SKM-1 treated with dmso at 0.1 percent for 144 hours (cell line): ENCODE measurements around the gene PRDM12.
"Not testable (repeated sequence)": the region's sequence is repeated elsewhere in the genome, so short reads cannot be mapped to it uniquely, and the experiment has no call there.

Source experiments
- DNase-seq: peaks from one replicate; lab custom pipeline; 2025; ENCODE audit not compliant: unreplicated experiment; lab: John Stamatoyannopoulos, UW

PRDM12 gene

DNA sequence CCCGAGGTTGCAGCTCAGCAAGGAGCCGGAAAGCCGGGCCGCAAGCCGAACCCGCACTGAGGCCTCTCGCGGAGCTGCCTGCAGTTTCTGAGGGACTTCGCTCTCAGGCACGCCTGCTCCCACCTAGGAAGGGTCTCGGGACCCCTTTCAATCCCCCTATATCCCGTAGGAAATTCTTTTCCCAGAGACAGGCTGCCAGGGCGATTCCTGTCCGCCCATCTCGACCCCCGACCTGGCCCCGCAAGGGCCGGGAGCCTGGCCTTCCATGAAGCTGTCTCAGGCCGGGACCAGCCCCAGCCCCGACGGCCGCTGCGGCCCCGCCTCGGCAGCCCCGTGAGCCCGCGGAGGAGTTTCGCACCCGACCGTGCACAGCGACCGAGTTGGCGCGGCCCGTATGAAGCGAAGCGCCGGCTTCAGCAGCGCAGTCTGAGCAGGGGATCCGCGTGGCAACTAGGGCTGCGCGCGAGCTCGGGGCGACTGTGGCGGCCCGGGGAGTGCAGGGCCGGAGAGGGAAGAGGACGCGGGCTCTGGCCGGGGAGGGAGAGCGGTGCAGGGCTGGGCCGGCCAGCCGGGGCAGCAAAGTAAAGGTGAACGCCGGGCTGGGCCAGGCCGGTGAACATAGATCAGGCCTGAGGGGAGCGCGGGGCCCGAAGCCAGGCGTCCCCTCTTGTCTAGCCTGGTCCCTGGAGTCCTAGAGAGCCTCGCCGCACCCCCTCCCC, 977 bp upstream of the PRDM12 start:
- DNase-seq: no peak

DNA sequence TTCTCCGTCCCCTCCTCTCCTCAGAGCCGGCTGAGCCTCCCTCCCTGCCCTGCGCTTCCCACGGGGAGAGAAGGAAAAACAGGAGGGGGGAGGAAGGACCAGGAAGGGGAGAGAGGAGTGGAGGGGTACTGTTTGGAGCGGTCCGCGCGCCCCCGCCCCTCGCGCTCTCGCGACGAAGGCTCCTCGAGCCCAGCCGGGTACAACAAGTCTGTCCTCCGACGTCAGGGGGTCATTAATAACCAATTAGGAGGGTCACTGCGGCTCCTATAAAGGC, 480 bp upstream of the PRDM12 start:
- DNase-seq: no peak

DNA sequence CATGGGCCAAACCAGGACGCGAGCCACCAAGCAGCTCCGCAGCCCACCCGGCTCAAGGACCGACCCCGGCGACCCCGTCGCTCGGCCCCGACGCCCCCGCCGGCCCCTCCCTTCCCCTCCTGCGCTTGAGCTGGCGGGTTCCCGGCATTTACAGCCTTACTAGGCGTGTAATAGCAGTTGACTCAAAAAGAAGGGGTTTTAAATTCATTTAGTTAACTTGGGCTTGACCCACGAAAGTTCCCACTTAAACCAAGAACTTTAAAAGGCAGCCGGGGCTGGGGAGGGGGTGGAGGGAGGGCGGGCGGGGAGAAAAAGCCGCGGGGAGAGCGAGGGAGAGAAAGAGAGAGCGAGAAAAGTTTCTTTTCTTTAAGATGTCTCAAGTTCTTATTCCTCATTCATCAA, 636 bp downstream of the PRDM12 start:
- DNase-seq: no peak

DNA sequence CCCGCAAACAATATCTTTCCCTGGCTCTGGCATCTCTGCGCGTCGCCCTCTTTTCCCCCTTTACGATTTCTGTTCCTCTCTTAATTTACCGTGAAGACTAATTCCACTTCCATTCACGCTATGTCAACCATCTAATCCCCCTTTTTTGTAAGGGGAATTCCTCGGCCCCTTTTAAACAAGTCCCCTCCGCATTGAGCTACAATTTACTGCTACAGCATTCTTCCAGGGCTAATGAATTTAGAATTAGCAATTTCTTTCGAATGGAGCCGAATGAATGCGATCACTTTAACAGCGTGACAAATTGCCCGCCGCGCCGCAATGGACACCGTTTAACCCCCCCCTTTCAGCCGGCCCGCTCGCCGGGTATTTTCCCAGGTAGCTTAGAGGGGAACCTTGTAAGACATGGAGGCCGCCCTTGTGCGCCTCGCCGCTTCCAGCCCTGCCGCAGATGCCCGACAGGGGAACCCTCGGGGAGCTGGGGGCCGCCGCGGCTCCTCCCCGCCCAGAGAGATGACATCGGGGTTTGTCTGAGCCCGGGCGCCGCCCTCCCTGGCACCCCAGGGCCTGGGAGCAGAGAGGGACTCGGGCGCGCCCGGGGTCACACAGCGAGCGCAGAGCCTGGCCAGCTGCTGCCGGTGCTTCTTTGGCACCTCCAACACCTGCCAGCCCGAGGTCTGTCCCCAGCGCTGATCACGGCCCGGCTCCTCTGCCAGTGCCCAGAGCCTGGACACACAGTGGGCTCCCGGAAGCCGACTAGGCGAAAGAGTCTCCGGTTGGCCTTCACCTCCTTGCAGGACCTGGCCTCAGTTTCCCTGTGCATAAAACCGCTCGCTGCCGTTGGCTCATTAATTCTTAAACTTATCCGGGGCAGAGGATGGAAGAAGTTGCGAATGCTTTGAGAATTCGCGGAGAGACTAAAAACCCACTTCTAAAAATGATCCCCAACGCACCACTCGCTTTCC, 1.3 kb downstream of the PRDM12 start:
- DNase-seq: no peak

DNA sequence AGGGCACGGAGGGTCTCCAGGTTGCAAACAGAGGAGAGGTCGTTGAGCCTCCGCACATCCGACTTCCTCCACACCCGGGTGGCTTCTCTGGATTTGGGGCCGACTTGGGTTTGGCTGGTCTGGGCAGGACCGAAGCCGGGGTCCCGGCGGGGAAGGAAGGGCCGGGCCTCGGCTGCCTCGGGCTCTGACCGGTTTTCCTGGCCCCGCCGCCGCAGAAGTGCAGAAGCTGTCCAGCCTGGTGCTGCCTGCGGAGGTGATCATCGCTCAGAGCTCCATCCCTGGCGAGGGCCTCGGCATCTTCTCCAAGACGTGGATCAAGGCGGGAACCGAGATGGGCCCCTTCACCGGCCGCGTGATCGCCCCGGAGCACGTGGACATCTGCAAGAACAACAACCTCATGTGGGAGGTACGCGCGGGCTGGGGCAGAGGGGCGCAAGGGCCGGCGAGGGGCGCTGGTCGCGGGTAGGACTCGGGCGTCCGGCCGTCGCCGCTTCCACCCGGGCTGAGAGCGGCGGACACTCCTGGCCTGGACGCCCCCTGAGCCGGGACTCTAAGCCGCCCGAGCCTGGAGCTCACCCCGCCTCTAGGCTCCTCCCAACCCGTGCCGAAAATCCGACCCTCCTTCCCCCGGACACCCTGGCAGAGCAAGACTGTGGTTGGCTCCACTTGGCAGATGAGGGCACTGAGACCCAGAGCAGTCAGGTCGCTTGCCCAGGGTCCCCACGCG, 2.2 kb downstream of the PRDM12 start:
- no peak for DNase-seq

DNA sequence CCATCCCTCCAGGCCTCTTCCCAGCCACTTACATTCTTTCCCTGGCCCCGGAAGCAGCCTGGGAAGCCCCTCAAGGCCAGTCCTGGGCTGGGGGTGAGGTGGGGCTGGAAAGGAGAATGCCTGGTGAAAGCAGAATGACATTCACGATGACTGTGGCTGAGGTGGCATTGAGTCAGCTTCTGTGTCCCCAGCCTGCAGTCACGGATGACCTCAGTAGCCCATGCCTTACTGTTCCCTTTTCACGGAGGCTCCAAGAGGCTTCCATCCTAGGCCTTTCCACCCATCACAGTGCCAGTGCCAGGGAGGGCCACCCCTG, 2.7 kb downstream of the PRDM12 start:
- no peak for DNase-seq

DNA sequence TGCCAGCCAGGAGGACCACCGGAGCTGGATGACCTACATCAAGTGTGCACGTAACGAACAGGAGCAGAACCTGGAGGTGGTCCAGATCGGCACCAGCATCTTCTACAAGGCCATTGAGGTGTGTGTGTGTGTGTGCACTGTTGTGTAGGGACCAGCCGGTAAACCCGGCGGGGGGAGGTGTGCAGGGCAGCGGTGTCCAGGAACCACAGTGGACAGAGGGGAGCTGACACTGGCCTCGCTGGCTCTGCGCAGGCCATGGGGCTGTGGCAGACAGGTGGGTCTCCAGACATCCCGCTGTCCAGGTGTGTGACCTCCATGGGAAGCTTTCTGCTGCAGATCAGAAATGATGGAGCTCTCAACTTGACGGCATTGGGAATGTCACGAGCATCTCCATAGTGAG, 3.8 kb downstream of the PRDM12 start:
- no peak for DNase-seq

DNA sequence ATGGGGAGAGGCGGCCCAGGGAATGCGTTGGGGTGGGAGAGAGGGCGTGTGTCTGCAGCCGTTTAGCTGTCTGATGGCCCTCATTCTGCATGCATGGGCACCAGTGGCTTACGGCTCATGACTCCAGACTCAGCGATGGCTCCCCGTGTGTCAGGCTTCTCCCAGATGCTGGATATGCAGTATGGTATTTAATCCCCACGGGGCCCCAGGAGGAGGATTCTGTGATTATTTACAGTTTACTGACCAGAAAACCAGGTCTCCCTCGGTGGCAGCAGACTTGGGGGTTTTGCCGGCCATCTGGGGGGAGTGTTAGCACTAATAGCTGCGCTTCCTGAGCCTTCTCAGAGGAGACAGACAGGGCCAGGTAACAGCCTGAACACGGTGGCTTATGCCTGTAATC, 4.3 kb downstream of the PRDM12 start:
- no peak for DNase-seq

DNA sequence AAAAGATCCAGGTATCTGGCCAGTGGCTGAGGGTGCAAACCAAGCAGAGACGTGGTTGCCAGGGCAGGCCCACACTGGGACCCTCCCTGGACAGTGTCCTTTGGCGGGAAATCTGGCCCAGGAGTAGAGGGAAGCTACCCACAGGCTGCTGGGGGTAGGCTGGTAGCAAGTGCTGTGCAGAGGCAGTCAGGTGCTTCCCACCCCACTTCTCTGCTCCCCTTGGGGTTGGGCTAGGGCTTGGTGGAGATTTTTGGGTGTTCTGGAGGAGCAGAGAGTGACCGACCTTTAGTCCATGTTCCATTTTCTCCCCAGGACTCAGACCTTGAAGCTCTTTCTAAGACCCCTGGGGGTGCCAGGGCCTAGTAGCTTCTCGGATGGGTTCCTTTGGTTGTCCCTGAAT, 5.6 kb downstream of the PRDM12 start:
- no peak for DNase-seq

DNA sequence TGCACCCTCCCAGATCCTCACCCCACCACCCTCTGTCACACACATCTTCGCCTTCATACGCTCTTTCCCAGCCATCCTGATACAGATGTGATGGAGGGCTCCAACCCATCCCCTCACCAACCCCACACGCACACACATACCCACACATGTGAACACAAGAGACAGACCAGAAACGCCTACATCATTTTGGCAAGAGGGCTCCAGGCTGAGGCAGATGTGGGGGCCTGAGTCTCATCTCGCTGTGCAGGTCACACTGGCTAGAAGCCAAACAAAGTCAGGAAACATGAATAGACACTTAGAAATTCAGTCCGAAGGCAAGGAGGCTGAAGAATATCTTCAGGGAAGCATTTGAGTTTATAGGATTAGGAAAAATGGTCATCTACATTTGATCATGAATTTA, 6.2 kb downstream of the PRDM12 start:
- DNase-seq: no peak

DNA sequence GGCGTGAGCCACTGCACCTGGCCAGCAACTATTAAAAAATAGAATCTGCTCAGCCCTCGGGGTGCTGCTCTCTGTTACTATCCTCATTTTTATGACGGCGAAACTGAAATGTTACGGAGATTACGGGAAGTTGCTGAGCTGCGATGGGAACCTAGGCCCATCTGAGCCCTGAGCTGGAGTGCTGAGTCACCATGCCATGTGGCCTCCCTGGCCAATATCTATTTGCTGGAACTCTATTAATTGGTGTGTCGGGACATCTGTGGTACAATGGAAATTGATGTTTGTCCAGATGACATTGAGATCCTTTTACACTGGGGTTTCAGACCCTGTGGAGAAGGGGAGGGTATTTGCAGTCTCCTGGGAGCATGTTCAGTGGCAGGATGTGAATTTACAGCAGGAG, 8.1 kb downstream of the PRDM12 start:
- no peak for DNase-seq

DNA sequence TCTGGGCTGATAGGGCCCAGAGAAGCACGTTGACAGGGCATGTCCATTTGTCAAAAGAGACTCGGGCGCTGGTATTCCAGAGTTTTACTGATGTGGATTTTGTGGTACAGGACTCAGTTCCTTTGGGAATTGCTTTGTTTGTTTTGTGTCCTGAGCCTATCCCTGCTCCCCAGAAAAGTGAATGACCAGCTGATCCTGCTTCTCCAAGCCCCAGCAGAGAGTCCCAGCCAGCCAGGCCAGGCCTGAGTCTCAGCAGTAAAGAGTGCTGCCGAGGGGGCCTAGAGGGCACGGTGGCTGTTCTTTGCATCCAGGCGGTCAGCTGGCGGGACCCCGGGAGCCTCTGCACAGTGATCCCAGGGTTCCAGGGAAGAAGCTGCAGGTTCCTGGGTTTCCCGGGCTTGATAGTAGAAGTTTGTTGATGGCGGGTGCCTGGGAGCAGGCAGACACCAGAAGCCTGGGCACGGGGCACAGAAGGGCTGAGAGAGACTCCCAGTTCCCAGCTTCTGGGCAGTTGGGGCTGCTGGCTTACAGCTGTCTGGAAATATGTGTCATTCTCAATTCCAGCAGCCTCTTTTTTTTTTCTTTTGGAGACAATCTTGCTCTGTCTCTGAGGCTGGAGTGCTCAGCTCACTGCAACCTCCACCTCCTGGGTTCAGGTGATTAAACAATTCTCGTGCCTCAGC, 8.7 kb downstream of the PRDM12 start:
- no peak for DNase-seq

DNA sequence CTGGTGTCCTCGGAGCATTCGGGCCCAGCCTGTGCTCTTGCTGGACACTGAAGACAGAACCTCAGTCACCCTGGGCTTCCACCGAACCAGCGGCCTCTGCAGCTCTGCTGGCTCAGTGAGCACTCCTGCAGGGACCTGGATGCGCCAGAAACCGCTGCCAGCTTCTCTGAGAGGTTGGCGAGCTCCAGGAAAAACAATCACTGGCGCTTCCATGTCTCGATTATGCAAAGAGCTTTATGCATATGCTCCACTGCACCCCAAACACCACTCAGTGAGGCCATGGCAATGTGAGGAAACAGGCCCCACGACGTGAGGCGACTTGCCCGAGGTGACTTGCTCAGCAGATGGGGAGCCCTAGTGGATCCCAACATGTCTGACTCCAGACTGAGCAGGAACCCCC, 11.0 kb downstream of the PRDM12 start:
- DNase-seq: no peak

DNA sequence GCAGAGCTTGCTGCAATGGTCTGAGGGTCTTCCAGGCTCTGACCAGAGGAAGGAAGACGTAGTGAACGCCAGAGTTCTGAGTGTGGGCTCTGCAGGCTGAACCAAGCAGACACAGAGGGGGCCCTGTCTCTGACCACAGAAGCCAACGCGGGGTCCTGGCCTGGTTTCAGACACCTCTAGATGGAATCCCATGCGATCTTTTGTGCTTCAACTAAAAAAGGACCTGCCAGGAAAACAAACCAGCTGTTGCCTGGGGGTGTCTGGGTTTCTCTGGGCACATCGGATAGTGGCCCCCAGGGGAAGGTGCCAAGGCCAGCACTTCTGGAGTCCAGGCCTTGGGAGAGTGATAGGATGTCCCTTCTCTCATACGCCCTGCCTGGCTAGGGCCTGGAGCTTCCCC, 12.9 kb downstream of the PRDM12 start:
- no peak for DNase-seq

DNA sequence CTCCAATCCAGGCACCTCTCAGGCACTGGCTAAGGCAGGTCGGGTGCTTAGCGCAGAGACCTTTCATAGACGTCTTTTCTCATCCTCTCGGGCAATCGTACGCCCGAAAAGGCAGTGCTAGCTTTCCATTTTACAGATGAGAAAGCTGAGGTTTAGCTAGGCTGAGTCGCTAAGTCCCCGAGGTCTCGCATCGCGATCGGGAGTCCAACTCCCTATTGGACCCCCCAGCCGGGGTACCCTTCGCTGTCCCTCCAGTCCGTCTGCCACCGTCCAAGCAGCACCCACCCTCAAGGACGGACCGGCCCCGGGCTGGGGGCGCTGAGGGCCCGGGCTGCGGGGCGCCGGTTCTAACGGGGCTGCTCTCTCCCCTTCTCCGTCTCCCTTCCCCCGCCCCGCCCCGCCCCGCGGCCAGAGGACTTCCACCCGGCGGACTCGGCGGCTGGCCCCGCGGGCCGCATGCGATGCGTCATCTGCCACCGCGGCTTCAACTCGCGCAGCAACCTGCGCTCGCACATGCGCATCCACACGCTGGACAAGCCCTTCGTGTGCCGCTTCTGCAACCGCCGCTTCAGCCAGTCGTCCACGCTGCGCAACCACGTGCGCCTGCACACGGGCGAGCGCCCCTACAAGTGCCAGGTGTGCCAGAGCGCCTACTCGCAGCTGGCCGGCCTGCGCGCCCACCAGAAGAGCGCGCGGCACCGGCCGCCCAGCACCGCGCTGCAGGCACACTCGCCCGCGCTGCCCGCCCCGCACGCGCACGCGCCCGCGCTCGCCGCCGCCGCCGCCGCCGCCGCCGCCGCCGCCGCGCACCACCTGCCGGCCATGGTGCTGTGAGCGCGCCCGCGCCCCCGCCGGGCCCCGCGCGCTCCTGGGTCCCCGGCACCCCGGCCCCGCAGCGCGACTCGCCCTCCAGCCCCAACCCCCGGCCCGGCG, 16.7 kb downstream of the PRDM12 start:
- peak; percentile 76 for DNase-seq

DNA sequence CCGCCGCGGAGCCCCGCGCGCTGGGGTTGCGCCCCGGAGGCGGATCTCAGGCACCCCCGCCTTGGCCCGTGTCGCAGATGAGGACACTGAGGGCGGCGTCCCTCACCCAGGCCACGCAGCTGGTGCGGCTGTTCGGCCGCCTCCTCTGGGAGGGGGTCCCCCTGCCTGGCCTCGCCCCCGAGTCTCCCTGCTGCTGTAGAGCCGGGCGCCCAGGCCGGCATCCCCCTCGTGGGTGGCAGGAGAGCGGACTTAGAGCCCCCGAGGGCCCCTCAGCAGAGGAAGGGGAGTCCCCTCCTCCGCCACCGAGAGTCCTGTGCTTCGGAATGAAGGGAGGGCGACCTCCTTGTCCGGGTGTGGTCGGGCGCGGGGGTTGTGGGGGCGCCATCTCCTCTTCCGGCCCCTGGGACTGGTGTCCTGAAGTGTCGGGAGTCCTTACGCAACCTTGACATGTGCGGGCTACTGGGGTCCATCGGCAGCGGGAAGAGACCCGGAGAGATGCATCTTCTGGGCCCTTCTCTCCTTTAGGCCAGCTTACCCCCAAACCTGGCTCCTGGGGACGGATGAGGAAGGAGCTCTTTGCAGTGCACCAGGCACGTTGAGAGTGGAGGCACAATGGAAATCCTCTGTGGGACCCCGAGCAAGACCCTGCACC, 17.5 kb downstream of the PRDM12 start:
- DNase-seq: no peak

DNA sequence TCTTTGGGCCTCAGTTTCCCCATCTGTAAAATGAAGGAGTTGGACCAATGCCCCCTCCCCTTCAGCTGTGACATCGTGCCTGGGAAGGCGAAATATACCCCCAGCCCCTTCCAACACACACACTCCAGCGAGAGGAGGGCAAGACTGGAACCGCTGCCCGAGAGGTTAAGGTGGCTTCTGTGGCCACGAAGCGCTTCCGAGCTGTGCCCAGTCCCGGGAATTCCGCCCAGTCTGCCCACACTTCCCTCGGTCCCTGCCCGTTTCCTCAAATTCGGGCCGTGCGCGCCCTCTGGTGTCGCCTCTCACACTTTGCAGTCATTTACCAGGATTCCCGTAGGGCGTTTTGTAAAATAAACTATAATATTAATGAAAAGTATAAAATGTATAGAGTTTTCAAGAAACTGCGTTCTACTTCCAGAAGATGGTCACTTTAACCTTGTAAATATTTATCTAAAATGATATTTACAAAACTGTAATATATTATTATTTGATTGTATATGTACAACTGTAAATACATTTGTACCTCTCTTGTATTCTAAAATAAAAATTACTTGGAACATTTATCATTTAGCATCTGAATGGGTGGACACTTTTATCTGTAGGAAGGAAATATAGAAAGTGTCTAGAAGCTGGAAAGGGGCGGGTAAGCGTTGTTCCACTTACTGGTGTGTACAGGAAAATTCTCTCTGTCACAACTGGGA, 18.2 kb downstream of the PRDM12 start:
- peak; percentile 53 for DNase-seq

DNA sequence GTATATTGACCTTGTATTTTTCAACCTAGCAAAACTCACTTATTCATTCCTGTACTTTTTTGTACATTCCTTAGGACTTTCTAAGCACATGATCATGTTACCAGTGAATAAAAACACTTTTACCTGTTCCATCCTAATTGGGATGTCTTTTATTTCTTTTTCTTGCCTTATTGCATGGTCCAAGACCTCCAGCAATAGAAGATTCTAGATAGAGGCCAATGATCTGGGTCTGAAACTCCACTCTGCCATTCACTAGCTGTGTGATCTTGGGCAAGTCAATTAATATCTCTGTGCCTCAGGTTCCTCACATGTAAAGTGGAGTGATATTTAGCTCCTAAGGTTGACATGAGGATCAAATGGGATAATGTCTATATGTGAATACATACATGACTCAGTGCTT, 20.7 kb downstream of the PRDM12 start:
- DNase-seq: no peak

DNA sequence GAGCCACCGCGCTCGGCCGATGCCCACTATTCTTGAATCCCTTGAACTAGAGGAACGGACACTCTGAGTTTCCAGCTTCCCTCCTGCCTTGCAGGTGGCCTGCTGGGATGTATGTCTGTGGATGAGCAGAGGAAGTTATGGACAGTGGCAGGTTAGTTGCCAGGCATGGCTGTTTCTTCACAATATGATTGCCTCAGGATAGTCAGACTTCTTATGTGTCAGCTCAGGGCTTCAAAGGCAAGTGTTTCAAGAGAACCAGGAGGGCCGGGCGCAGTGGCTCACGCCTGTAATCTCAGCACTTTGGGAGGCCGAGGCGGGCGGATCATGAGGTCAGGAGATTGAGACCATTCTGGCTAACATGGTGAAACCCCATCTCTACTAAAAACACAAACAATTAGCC, 21.6 kb downstream of the PRDM12 start:
- DNase-seq: not testable (repeated sequence)
